Gastrocnemius medialis (tissue), 4 donors: ENCODE measurements around the gene PGGT1B.

Experiments
- CTCF ChIP-seq, 5 experiments: fragments of 450-650 bp in 3 of 5; fragments of 200-600 bp in 2 of 5; sonication (generic) in 2 of 5; IDR thresholded peaks in 4 of 5; conservative IDR thresholded peaks in 1 of 5; 1 replicate in 4 of 5; 2 replicates in 1 of 5; pipeline ENCODE4 v1.5.1; 2016 to 2019; ENCODE audit warnings: antibody characterized with exemption in 5 of 5, mild to moderate bottlenecking in 3 of 5, moderate library complexity in 3 of 5
- POLR2A ChIP-seq, 2 donors: fragments of 450-650 bp; IDR thresholded peaks; one replicate each; pipeline ENCODE4 v1.6.1; 2017; ENCODE audit warnings: antibody characterized with exemption in 2 of 2, mild to moderate bottlenecking in 2 of 2, moderate library complexity in 2 of 2

DNA sequence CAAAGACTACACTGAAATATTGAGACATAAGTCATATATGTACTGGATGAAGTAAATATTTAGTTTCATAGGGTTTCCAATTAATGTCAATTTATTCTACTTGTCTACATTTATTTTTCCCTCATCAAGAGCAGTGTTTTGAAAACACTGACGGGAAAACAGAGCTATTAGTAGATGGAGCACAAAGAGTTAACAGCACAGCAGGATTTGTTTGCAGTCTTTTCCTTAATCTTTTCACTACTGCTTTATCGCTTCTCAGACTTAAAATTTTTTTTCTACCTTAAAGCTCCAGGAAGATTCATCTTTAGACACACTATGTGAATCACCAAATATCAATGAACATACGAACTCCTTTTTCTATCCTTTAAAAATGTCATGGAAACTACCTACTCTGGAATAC lies 25.6 kb downstream of the PGGT1B start:
- TF ChIP-seq CTCF (IDR thresholded peaks at IDR 0.05 in 4 of 5, conservative IDR thresholded peaks at IDR 0.05 in 1 of 5) (no peak), POLR2A (IDR thresholded peaks at IDR 0.05) (no peak)
